KMS-11 (cell line): ENCODE data around the gene SPNS3.

Source experiments
- H2AFZ ChIP-seq: fragments of 200-600 bp; sonication (generic); 2 replicates; pipeline ENCODE4 v1.6.1; 2016; ENCODE audit warnings: antibody characterized with exemption, mixed run types, low read depth
- H3K27ac ChIP-seq: fragments of 200-600 bp; sonication (generic); 2 replicates; pipeline ENCODE4 v1.6.1; 2016; ENCODE audit warnings: mild to moderate bottlenecking, mixed run types
- H3K27me3 ChIP-seq: fragments of 200-600 bp; sonication (generic); 2 replicates; pipeline ENCODE4 v1.6.1; 2017; ENCODE audit warnings: mild to moderate bottlenecking, low read depth, mixed run types, moderate library complexity; ENCODE audit not compliant: insufficient read depth
- H3K36me3 ChIP-seq: fragments of 200-600 bp; sonication (generic); 2 replicates; pipeline ENCODE4 v1.6.1; 2017; ENCODE audit warnings: mild to moderate bottlenecking, mixed run types; ENCODE audit not compliant: insufficient read depth
- H3K4me1 ChIP-seq: fragments of 200-600 bp; sonication (generic); 2 replicates; pipeline ENCODE4 v1.6.1; 2016; ENCODE audit warnings: mild to moderate bottlenecking, low read depth, mixed run types; ENCODE audit not compliant: poor library complexity, severe bottlenecking
- H3K4me2 ChIP-seq: fragments of 200-600 bp; sonication (generic); 2 replicates; pipeline ENCODE4 v1.7.0; 2016; ENCODE audit warnings: mild to moderate bottlenecking, mixed run types
- H3K4me3 ChIP-seq: fragments of 200-600 bp; sonication (generic); IDR thresholded peaks from 2 replicates; pipeline ENCODE4 v1.6.1; 2017; ENCODE audit warnings: low read depth, low read length, mixed read lengths; ENCODE audit not compliant: insufficient read depth
- H3K79me2 ChIP-seq: fragments of 200-600 bp; sonication (generic); 2 replicates; pipeline ENCODE4 v1.6.1; 2016; ENCODE audit warnings: low read depth, mixed run types; ENCODE audit not compliant: insufficient read depth
- H3K9ac ChIP-seq: fragments of 200-600 bp; sonication (generic); 2 replicates; pipeline ENCODE4 v1.6.1; 2016; ENCODE audit warnings: mild to moderate bottlenecking, mixed run types
- H4K20me1 ChIP-seq: fragments of 200-600 bp; sonication (generic); 2 replicates; pipeline ENCODE4 v1.6.1; 2016; ENCODE audit warnings: mild to moderate bottlenecking, mixed run types; ENCODE audit not compliant: insufficient read depth
- CTCF ChIP-seq: fragments of 200-600 bp; sonication (generic); conservative IDR thresholded peaks from 2 replicates; pipeline ENCODE4 v1.6.1; 2017; ENCODE audit warnings: low read depth, mild to moderate bottlenecking, antibody characterized with exemption, low read length, moderate library complexity, mixed read lengths

Gene SPNS3

GRCh38 chr17:4448197-4448980 lies 14.6 kb downstream of the SPNS3 start:
- Histone ChIP-seq H3K4me3 (no peak overlapping the region), H3K4me2 (no peak overlapping the region), H3K4me1 (no peaks in the 10 kb centered on the region), H2AFZ (no peak overlapping the region), H3K27ac (no peak overlapping the region), H3K27me3 (peaks cover 4% of the 10 kb centered on the region; the same call in 1 of the 2 replicates), H3K36me3 (no peaks in the 10 kb centered on the region), H3K79me2 (no peaks in the 10 kb centered on the region), H4K20me1 (no peaks in the 10 kb centered on the region), H3K9ac (no peak overlapping the region)
- no peak for TF ChIP-seq CTCF

GRCh38 chr17:4449736-4450135 lies 16.0 kb downstream of the SPNS3 start:
- Histone ChIP-seq H3K4me3 (no peak overlapping the region), H3K79me2 (no peaks in the 10 kb centered on the region), H3K27me3 (peaks cover 4% of the 10 kb centered on the region; the same call in 1 of the 2 replicates), H3K4me2 (no peak overlapping the region), H3K4me1 (no peaks in the 10 kb centered on the region), H3K27ac (no peak overlapping the region), H3K36me3 (no peaks in the 10 kb centered on the region), H4K20me1 (no peaks in the 10 kb centered on the region), H2AFZ (no peak overlapping the region), H3K9ac (no peak overlapping the region)
- TF ChIP-seq CTCF: no peak

GRCh38 chr17:4450710-4451316 lies 17.1 kb downstream of the SPNS3 start:
- no peaks in the 10 kb centered on the region for H3K4me1 ChIP-seq

GRCh38 chr17:4453812-4454591 lies 20.3 kb downstream of the SPNS3 start:
- no peaks in the 10 kb centered on the region for H3K36me3 ChIP-seq
- no peaks in the 10 kb centered on the region for H3K79me2 ChIP-seq
- no peak overlapping the region for H3K4me3 ChIP-seq
- no peak for TF ChIP-seq CTCF
- H4K20me1 ChIP-seq: no peaks in the 10 kb centered on the region
- H2AFZ ChIP-seq: no peak overlapping the region
- no peak overlapping the region for H3K27ac ChIP-seq
- no peak overlapping the region for H3K4me2 ChIP-seq
- no peak overlapping the region for H3K9ac ChIP-seq
- no peaks in the 10 kb centered on the region for H3K4me1 ChIP-seq
- H3K27me3 ChIP-seq: peaks cover 11% of the 10 kb centered on the region; the same call in 1 of the 2 replicates

More at GRCh38 chr17:4450710-4451316, 17.1 kb downstream of the SPNS3 start:
- no peak overlapping the region for H2AFZ ChIP-seq
- no peaks in the 10 kb centered on the region for H3K79me2 ChIP-seq
- no peaks in the 10 kb centered on the region for H3K36me3 ChIP-seq
- H3K9ac ChIP-seq: no peak overlapping the region
- TF ChIP-seq CTCF: no peak
- H3K27ac ChIP-seq: no peak overlapping the region
- H3K27me3 ChIP-seq: peaks cover 5% of the 10 kb centered on the region; the same call in 1 of the 2 replicates
- no peaks in the 10 kb centered on the region for H4K20me1 ChIP-seq
- no peak overlapping the region for H3K4me2 ChIP-seq
- H3K4me3 ChIP-seq: no peak overlapping the region
